Endometrial microvascular endothelial cells (primary cell): ENCODE data around the gene ESR2. TPM values are rescaled to one million over a fixed set of nuclear protein-coding genes. Genes with fewer than 3 reads are reported as not detected.
"Not testable (repeated sequence)": the region's sequence is repeated elsewhere in the genome, so short reads cannot be mapped to it uniquely, and the experiment has no call there.

ENCODE experiments used
- in situ Hi-C: cut with HindIII; loops from 2 replicates; pipeline ENCODE4 v1.10.0; 2017; ENCODE audit warnings: low sequenced_read_pairs, low pct_unique_long_range_greater_than_20kb; ENCODE audit errors: inconsistent ontology term
- total RNA-seq: library from RNA; depleted of rRNA; stranded (reverse); fragments of >200 nt; gene quantifications from one replicate; pipeline ENCODE4 v1.2.3, GENCODE V29; 2015; ENCODE audit errors: inconsistent ontology term

ESR2 gene
- 2.5 TPM for total RNA-seq

DNA sequence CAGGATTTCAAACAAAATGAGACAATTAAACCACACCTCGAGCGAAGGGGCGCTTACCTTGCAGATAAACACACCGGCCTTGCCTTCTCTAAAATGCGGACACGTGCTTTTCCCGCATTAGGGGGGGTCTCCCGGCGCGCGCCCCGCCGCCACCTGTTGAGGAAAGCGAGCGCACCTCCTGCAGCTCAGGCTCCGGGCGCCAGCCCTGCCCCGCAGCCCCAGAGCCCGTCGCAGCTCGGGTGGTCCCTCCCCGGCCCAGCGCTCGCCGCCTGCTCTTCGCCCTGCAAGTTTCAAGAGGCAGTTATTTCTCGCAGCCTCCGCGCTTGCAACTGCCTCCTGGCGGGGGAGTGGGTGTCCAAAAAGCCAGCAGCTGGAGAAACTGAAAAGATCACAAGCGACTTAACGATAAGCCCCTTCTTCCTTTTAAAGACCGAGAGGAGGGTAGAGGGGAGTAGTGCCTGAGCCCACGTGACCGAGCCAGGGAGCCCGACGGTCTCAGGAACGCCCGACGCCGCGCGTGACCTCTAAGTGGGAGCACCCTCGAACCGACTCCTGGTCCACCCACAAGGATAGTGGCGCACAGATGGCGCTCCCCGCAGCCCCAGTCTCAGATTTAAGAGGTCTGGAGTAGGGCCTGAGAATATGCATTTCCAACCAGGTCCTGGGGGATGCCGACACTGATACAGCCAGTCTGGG, at the start of gene ESR2:
TSS of gene ESR2 (minus strand) at position 396 of the 696 bp plus-strand sequence. CDS start 11,386 bp downstream, outside the sequence.
- in situ Hi-C loops, result no loop called here

DNA sequence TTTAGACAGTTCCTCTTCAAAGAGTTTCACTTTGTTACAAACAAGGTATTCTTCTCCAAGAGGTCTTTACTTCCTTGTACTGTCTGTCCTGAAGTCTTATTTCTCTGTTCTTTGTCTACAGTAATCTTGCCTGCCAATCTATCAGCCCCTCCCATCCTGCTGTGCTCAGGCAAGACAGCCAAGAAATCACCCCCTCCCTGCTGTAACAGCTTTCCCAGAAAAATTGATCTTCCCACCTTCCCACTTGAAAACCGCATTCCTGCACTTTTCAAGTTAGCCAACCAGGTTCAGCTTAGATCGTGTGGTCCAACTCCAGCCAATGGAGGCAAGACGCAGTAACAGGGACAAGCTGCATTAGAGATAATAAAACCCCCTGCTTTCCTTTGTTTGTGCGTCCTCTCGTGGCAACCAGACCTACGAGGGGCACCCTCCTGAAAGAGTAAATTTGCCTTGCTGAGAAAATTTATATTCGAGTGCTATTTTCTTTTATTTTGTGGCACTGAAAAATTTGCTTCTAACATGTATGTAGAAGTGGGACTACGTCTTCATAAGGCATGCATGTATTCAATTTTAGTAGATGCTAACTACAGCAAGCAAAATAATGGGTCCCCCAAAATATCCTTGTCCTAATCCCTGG, 46.5 kb upstream of the ESR2 start:
- in situ Hi-C loops, result no loop called here

DNA sequence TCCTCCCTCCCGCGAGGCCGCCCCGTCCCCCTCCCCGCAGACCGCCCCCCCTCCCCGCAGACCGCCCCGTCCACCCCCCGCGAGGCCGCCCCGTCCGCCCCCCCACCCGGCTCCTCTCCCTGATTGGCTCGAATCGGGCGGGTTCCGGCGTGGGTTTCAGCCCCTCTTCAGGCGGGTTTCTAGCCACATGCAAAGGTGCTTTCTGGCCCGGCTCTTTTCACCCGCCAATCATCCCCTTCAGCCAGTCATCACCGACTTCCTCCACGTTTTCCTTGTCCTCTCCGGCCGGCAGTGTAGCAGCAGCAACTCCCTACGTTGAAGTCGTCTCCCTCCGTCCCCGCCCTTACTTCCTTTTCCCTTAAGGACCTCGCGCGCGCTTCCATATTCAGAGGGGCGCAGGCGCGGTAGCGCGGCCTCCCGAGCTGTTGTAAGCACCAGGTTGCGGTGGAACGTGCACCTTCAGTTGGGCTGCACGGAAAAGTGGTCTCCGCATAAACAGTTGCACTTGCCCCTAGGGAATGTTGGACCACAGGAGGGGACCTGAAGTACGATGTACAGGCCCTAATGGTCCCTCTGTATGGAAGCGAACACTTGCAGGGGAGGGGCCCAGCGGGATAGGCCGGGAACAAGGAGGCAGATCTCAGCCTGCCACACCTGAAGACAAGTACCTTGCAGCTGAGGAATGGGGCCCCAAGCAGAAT, 44.6 kb upstream of the ESR2 start:
- in situ Hi-C loops, result no loop called here

DNA sequence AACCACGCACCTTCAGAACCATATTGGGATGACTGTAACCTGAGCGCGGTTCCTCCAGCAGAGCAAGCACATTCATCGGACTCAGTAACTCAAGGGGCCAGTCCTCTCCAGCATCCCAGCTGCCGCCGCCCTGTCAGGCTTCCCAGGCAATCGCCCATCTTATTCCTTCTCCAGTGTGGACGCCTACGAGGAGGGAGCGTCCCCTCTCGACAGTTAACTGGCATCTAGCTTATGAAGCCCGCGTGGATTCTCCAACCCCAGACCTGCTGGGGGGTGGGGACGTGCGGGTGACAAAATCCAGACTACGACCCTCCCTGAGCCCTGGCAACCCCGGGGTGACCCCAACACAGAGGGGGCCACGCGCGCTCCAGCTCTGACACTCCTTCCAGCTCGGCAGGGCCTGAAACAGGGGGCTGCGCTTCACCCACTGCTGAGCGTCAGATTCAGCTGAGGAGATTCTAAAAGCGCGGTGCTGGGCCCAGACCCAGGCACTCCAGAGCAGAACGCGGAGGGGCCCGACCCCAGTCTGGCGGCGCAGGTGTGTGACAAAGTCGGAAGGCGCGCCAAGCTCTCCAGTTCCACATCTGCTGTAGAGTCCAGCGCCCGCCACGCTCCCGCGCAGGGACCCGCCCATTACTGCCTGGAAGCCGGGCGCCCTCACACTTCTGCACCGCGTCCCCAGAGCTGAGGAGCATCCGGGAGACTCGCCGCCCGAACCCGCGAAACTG, 43.9 kb upstream of the ESR2 start:
- in situ Hi-C loops, result no loop called here

DNA sequence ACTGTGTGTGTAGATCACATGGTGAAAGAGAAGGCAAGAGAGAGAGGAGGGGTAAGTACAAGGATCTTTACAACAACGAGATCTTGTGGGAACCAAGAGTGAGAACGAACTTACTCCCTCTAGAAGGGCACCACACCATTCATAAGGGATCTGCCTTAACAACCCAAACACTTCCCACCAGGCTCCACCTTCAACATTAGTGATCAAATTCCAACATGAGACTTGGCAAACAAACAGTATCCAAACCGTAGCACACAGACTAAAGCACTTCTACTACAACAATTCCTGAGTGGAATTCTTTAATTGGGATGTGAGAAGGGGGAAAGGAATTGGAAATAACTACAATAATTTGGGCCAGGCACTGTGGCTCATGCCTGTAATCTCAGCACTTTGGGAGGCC, 35.0 kb upstream of the ESR2 start:
- in situ Hi-C loops, result no loop called here

DNA sequence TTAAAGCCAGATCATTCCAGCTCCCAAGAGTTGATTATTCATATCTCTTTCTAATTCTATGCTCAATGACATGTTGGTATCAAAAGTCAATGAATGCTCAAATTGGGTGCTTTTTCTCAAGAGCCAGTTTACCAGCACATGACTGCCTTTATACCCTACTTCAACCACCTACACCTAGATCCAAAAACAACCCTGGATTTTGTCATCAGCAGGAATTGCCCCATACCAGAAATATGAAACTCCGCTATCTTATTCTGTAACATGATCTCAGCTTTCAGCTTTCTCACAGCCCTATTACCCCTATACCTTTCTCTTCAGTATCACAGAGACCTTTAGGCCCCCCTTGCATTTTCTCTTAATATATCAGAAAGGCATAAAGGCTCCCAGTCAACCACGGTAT, 32.3 kb upstream of the ESR2 start:
- in situ Hi-C loops, result no loop called here

DNA sequence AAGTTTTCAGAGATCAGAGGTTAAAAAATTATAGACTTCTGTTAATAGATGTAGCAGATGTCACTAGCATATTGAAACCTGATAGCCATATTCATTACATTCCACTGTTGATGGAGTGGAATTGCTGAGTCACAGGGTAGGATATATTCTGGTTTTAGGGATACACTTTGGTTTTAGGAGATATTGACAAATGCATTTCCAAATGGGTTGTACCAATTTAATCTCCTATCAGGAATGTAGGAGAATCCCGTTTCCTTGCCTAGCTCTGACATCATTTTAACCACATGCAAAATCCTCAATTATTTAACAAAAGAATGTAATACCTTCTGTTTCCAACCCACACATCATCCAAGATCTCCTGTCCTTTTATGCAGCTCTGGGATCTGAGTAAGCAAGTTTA, 30.7 kb upstream of the ESR2 start:
- in situ Hi-C loops, result no loop called here

DNA sequence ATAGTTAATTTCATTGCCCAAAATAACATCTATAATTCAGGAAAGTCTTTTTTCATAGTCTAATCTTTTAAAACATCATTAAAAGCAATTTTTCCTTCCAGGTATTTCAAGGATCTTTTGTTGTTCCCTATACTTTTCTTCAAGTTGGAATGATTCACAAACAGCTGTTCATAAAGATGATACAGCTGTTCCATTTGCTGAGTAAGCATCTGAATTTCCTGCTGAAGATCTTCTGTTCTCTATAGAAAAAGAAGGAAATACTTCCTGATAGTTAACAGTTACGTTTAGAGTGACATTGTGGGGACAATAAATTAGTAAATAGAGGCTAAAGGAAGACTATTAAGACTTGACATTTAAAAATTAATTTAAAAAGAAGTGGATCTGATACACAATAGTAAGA, 30.3 kb upstream of the ESR2 start:
- in situ Hi-C loops, result no loop called here

DNA sequence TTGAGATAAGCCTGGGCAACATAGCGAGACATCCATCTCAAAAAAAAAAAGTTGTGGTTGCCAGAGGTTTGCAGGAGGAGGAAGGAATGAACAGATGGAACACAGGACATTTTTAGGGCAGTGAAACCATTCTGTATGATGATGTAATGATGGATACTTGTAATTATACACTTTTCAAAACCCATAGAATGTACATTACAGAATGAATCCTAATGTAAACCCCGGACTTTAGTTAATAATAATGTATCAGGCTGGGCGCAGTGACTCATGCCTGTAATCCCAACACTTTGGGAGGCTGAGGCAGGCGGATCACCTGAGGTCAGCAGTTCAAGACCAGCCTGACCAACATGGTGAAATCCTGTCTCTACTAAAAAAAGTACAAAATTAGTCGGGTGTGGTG, 26.2 kb upstream of the ESR2 start:
- in situ Hi-C loops, result not testable (repeated sequence)

DNA sequence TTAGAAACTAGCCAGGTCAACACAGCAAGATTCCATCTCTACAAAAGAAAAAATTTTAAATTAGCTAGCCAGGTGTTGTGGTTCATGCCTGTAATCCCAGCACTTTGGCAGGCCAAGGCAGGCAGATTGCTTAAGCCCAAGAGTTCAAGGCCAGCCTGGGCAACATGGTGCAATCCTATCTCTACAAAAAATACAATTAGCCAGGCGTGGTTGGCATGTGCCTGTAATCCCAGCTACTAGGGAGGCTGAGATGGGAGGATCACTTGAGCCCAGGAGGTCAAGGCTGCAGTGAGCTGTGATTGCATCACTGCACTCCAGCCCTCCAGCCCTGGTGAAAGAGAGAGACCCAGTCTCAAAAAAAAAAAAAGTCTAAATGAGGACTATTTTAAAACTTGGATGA, 24.5 kb upstream of the ESR2 start:
- in situ Hi-C loops, result not testable (repeated sequence)

DNA sequence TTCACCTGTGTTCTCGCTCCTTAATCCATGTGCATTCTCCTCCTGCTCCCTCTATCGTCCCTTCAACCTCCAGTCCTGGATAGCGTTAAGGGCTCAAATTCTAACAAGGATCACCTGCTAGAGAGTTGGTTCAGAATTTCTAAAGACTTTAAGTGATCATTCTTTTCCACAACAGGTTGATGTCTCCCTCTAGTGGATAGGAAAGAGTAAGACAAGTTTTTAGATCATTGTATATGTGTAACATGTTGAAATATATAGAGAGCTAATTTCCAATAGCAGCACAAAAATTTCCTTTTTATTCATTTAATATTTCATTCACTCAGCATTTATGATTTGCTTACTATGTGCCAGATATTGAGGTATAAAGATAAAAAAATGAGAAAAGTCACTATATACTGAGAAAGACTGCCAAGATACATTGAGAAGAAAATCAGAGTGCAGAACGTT, 9.3 kb upstream of the ESR2 start:
- in situ Hi-C loops, result no loop called here

DNA sequence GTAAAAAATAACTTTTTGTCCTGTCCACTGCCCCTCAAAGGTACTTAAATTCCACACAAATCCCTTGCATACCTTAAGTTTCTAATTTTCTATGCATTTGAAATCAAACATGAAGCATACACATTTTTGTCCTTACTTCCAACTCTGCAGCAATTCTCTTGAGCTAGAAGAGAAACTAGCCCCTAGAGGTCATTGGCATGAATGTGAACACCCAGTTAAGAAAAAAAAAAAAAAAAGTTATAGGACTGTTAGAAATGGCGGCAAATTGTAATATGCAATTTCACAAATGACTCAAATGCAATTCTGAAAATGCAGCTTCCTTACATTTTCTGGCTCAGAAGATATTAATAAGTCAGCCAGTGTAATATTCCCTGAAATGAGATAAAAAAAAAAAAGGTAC, 4.6 kb upstream of the ESR2 start:
- in situ Hi-C loops, result no loop called here

DNA sequence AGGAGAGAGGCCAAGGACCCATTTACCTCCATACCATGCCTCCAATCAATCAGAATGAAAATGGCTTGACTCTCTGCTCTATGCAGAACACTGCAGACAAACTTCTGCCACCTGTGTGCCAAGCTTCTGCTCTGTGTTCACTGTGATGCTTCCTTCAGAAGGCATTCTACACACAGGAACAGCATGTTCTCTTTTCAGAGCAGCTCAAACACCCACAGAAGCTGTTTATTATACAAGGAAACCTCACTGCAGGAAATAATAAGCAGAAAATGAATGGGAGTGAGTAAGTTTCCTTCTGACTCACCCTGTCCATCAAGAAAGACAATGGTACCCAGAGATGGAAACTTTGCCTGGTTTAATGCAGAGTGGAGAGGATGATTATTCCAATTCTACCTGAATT, 2.4 kb upstream of the ESR2 start:
- in situ Hi-C loops, result no loop called here

DNA sequence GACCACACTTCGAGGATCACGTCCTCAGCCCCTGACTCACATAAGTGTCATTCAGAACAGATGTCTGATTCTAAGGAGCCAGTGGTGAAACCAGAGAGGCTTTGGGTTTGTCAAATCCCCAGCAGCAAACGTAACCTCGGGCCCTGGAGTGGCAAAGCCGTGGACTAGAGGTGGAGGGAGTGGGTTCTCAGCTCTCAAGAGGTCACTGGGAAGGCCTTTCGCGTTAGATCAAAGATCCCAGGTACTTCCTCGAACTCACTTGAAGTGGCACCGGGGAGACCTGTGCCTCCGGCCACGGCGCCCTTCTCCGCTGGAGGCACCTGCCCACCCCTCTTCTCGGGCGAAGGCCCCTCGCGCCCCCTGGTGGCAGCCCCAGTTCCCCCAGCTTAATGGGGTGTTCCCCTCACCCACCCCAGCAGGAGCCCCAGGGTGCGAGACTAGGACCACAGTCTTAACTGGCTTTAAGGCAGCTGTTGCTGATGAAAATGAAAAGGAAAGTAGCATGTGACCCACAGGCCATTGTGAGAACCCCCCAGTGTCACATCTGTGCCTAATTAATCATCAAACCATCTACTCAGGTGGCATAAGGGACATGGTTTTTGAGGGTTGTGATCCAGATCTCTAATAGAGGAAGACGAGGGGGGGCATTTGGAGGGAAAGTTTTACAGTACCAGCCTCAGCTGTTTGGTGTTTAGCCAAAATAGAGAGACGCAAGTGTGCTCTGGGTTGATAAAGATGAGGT, 672 bp upstream of the ESR2 start:
- in situ Hi-C loops, result no loop called here

DNA sequence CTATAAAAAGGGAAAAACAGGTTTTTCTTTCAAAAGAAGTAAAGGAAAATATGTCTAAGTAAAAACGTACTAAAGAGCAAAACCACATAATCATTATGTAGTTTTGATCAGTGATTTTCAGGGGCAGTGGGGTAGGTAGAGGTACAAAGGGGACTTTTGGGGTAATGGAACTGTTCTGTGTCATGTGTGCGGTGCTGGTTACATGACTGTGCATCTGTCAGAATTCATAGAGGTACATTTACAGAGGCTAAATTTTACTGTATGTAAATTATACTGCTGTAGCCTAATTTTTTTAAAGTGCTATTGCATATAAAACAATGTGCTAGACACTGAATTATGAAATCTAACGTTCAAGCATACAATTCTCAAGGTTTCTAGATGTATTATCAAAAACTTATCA, 2.0 kb downstream of the ESR2 start:
- in situ Hi-C loops, result no loop called here

DNA sequence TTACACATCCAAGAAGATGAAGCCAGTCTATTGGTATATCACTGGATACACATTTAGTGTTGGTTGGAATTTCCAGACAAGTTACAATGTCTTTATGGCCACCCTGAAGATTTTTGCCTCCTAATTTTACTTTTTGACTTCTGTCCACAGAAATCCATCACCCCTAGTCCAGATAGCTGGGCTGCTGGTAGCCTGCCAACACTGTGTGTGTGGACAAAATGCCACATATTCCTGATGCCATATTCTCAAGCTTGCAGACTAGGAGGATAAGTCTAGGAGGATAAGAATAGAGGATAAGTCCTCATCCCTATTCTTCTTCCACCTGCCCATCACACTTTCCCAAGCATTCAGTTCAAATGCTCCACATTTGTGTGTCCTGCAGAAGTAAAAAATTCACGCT, 4.6 kb downstream of the ESR2 start:
- in situ Hi-C loops, result no loop called here

DNA sequence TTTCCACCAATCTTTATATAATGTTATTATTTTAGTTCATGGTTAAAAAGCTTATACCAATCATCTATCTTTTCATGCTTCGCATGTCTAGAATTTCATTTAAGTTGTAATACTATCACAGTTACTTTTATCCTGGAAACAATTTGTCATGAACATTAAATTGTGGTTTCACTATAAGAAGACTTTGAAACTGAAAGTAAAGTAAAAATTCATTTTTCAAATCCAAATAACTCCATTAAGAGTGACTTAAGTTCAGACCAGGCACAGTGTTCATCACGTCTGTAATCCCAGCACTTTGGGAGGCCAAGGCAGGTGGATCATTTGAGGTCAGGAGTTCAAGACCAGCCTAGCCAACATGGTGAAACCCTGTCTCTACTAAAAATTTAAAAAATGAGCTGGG, 12.4 kb downstream of the ESR2 start:
- in situ Hi-C loops, result no loop called here

DNA sequence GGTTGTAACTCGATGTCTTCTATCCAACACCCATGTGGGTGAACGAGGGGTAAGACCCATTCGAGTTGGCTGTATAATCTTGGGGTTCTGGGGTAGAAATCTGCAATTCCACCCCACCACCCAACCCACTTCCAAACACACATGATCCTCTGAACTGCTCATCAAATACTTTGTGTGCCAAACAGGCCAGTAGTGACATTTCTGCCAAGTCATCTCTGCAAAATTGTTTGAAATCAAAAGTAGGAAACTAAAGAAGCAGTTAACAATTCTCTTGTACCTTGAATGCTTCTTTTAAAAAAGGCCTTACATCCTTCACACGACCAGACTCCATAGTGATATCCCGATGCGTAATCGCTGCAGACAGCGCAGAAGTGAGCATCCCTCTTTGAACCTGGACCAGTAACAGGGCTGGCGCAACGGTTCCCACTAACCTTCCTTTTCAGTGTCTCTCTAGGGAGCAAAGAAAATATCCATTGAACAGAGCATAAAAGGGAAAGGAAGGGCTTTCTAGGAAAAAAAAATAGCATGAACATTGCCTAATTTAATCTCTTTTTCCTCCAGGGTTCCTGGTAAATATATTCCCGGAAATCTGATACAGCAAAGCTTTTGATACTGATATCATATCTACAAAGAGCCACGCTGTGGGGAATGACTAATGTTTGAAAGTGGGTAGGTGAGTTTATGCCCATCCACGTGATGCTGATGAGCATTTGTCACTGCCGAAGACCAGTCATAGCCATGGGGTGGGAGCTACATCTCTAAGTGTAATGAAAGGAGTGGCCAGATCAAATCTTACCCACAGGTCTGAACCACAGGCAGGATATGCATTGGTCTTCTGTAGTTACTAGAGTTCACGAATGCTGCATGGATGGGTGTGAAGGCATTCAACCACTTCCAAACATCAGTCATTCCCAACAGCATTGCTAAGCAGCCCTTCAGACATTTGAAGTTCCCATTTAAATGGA, 14.2 kb downstream of the ESR2 start:
- in situ Hi-C loops, result no loop called here
